Neural cell (in vitro differentiated cells): ENCODE measurements around the gene BTRC. TPM values are rescaled to one million over a fixed set of nuclear protein-coding genes. Genes with fewer than 3 reads are reported as not detected.
"Not testable (repeated sequence)": the region's sequence is repeated elsewhere in the genome, so short reads cannot be mapped to it uniquely, and the experiment has no call there.

ENCODE experiments used
- H2AFZ ChIP-seq: fragments of 200-600, 300-800 bp; sonication (generic), shearing (Covaris generic); 2 replicates; pipeline ENCODE4 v1.6.0; 2014; ENCODE audit warnings: low read depth, mild to moderate bottlenecking, antibody characterized with exemption, low read length, moderate library complexity
- H3F3A ChIP-seq: fragments of 200-600 bp; shearing (Covaris generic); 2 replicates; pipeline ENCODE4 v1.6.1; 2016; ENCODE audit warnings: mild to moderate bottlenecking, moderate library complexity, mixed read lengths, antibody characterized with exemption, low read length; ENCODE audit not compliant: insufficient read depth, poor library complexity, severe bottlenecking
- H3K27ac ChIP-seq: fragments of 200-600, 300-800 bp; sonication (generic), shearing (Covaris generic); 2 replicates; pipeline ENCODE4 v1.5.1; 2014; ENCODE audit warnings: mild to moderate bottlenecking, low read length, moderate library complexity
- H3K27me3 ChIP-seq: fragments of 300-800, 200-600 bp; sonication (generic), shearing (Covaris generic); 2 replicates; pipeline ENCODE4 v1.6.0; 2014; ENCODE audit warnings: mild to moderate bottlenecking, low read depth, low read length, moderate library complexity; ENCODE audit not compliant: insufficient read depth
- H3K36me3 ChIP-seq: fragments of 300-800, 200-600 bp; sonication (generic), shearing (Covaris generic); 2 replicates; pipeline ENCODE4 v1.5.1; 2014; ENCODE audit warnings: mild to moderate bottlenecking, antibody characterized with exemption, low read length, moderate library complexity; ENCODE audit not compliant: insufficient read depth
- H3K4me2 ChIP-seq: fragments of 300-800, 200-600 bp; sonication (generic), shearing (Covaris generic); 2 replicates; pipeline ENCODE4 v1.6.0; 2014; ENCODE audit warnings: mild to moderate bottlenecking, low read length
- H3K4me3 ChIP-seq: fragments of 300-800, 200-600 bp; sonication (generic), shearing (Covaris generic); 2 replicates; pipeline ENCODE4 v1.5.1; 2014; ENCODE audit warnings: mild to moderate bottlenecking, low read length, moderate library complexity
- H3K79me2 ChIP-seq: fragments of 200-600 bp; shearing (Covaris generic); replicated peaks from 2 replicates; pipeline ENCODE4 v1.6.0; 2014; ENCODE audit warnings: mild to moderate bottlenecking, low read length, moderate library complexity; ENCODE audit not compliant: insufficient read depth
- H3K9ac ChIP-seq: fragments of 300-800, 200-600 bp; sonication (generic), shearing (Covaris generic); 2 replicates; pipeline ENCODE4 v1.6.1; 2016; ENCODE audit warnings: mild to moderate bottlenecking, low read length, mixed read lengths
- H3K9me2 ChIP-seq: fragments of 200-600 bp; shearing (Covaris generic); 2 replicates; pipeline ENCODE4 v1.6.1; 2016; ENCODE audit warnings: mild to moderate bottlenecking, low read length, mixed read lengths; ENCODE audit not compliant: insufficient read depth
- H3K9me3 ChIP-seq: fragments of 200-600, 300-800 bp; sonication (generic), shearing (Covaris generic); 2 replicates; pipeline ENCODE4 v1.6.1; 2016; ENCODE audit warnings: mild to moderate bottlenecking, mixed run types, low read length, moderate library complexity, mixed read lengths
- H4K20me1 ChIP-seq: fragments of 200-600 bp; shearing (Covaris generic); 2 replicates; pipeline ENCODE4 v1.6.1; 2016; ENCODE audit warnings: mild to moderate bottlenecking, mixed run types; ENCODE audit not compliant: insufficient read depth
- EP300 ChIP-seq: fragments of 450-650 bp; conservative IDR thresholded peaks from 2 replicates; pipeline ENCODE4 v1.6.1; 2014; ENCODE audit warnings: antibody characterized with exemption, mild to moderate bottlenecking, moderate library complexity; ENCODE audit not compliant: poor library complexity, severe bottlenecking
- EZH2 ChIP-seq: fragments of 200-600, 300-800 bp; shearing (Covaris generic), sonication (generic); IDR thresholded peaks from 2 replicates; pipeline ENCODE4 v1.6.1; 2014; ENCODE audit warnings: antibody characterized with exemption, low read length, borderline replicate concordance, mild to moderate bottlenecking; ENCODE audit not compliant: insufficient read depth, poor library complexity, severe bottlenecking
- MXI1 ChIP-seq: fragments of 450-650 bp; conservative IDR thresholded peaks from 2 replicates; pipeline ENCODE4 v1.6.1; 2014; ENCODE audit warnings: antibody characterized with exemption, mild to moderate bottlenecking; ENCODE audit not compliant: poor library complexity, severe bottlenecking
- POLR2AphosphoS5 ChIP-seq: IDR thresholded peaks from 2 replicates; pipeline ENCODE4 v1.6.1; 2012
- RAD21 ChIP-seq: fragments of 450-650 bp; conservative IDR thresholded peaks from 2 replicates; pipeline ENCODE4 v1.6.1; 2014; ENCODE audit warnings: antibody characterized with exemption, mild to moderate bottlenecking, moderate library complexity
- REST ChIP-seq: IDR thresholded peaks from 2 replicates; pipeline ENCODE4 v1.6.1; 2012; ENCODE audit warnings: borderline replicate concordance
- SMC3 ChIP-seq: fragments of 450-650 bp; conservative IDR thresholded peaks from 2 replicates; pipeline ENCODE4 v1.6.1; 2014; ENCODE audit warnings: antibody characterized with exemption, mild to moderate bottlenecking, moderate library complexity; ENCODE audit not compliant: poor library complexity
- TAF1 ChIP-seq: IDR thresholded peaks from 2 replicates; pipeline ENCODE4 v1.6.1; 2012; ENCODE audit warnings: low read depth
- polyA plus RNA-seq: library from polyadenylated mRNA; depleted of rRNA; stranded (reverse); fragments of >200 nt; gene quantifications from 2 replicates; pipeline ENCODE4 v1.2.3, GENCODE V29; 2014
- TF ChIP-seq, protein P1 (sequence below): fragments of 450-650 bp; IDR thresholded peaks from 2 replicates; pipeline ENCODE4 v1.5.1; 2014; ENCODE audit warnings: antibody characterized with exemption, mild to moderate bottlenecking, moderate library complexity; ENCODE audit not compliant: poor library complexity, severe bottlenecking

The BTRC gene
- polyA plus RNA-seq, 1 donor from 2014 or later: 32.6 TPM

DNA sequence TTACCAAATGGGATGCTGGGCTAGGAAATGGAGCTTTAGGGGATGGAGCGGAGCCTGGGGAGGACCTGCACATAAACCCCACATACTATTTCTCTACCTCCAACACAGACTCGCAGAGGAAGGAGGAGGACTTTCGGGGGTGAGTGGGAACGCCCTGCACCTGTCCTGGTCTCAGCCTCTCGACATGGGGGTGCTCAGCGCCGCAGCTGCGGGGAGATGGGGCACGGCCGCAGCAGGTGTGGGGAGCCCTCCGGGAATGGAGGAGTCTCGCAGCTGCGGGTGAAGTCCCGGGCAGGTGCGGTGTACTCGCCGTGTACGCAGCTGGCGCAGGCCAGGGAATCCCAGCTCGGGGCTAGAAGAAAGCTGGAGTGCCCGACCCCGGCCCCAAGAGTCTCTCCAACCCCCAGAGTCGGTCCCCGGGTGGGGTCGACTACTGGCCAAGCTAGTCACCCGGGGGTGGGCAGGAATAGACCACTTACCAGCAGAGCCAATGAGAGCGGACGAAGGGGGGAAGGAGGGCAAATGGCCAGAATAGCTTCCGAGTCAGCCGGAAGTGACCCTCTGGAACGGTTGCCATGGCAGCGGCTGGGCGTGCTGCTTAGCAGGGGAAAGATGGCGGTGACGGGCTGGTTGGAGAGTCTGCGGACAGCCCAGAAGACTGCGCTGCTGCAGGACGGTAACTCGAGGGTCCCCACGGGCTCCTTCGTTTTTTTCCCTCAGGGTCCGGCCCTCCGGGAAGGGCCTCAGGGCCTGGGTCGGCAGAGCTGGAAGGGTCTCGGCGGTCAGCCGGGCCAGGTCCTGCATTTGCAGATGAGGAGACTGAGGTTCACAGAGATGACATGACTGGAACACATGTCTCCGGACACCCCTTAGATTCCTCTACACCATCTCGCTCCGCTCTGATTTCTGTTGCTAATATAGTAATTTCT lies 234.0 kb downstream of the BTRC start, which contains the start of the genes DPCD and POLL:
TSS of gene DPCD (plus strand) at position 597 of the 929 bp plus-strand sequence. CDS start at position 613, 16 bp downstream.
TSS of gene POLL (minus strand) at position 533 of the 929 bp plus-strand sequence. CDS start 897 bp downstream, outside the sequence.
- TF ChIP-seq POLR2AphosphoS5 (peak; percentile 71), REST (no peak), TAF1 (peak; percentile 64), MXI1 (peak; percentile 95)
- Histone ChIP-seq H3K4me3 (peak within 1 kb of the TSS; percentile 92), H2AFZ (peak within 1 kb of the TSS; percentile 99), H3K4me2 (peak within 1 kb of the TSS; percentile 84), H3F3A (no peaks in the 10 kb centered on the region), H3K79me2 (peaks cover 17% of the 10 kb centered on the region), H3K9ac (peak within 1 kb of the TSS; percentile 85), H3K9me3 (no peaks in the 10 kb centered on the region), H3K9me2 (no peaks in the 10 kb centered on the region), H3K27me3 (no peaks in the 10 kb centered on the region), H4K20me1 (no peaks in the 10 kb centered on the region), H3K27ac (peak within 1 kb of the TSS; percentile 48), H3K36me3 (no peaks in the 10 kb centered on the region)

DNA sequence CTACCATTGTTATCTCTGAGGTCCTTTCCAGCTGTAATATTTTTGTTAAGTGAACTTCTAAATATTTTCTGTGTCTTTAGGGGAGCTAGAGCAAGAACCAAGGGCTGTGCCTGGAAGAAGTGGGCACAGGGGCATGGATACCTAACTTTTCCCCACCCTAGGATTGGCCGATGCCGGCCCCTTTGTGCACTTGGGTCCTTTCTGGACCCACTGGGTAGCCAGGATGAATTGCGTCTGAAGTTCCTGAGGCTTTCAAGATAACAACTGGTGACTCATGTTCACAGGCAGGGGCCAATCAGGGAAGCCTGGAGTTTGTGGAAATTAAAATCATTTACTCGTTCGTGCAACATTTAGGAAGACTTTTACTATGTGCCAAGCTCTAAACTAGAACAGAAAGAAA lies 234.9 kb downstream of the BTRC start:
- H4K20me1 ChIP-seq: no peaks in the 10 kb centered on the region
- H3K9me3 ChIP-seq: no peaks in the 10 kb centered on the region
- H3K27me3 ChIP-seq: no peaks in the 10 kb centered on the region
- no peak overlapping the region for H3K27ac ChIP-seq
- H3K36me3 ChIP-seq: no peaks in the 10 kb centered on the region
- H3K4me2 ChIP-seq: peak overlapping the region; percentile 84
- H3F3A ChIP-seq: no peaks in the 10 kb centered on the region
- peak overlapping the region; percentile 85 for H3K9ac ChIP-seq
- H3K79me2 ChIP-seq: peaks cover 17% of the 10 kb centered on the region
- TF ChIP-seq POLR2AphosphoS5 (no peak), TAF1 (no peak), SMC3 (no peak), REST (no peak), RAD21 (no peak), EP300 (no peak), MXI1 (no peak), EZH2 (no peak)
- TF ChIP-seq, protein P1, sequence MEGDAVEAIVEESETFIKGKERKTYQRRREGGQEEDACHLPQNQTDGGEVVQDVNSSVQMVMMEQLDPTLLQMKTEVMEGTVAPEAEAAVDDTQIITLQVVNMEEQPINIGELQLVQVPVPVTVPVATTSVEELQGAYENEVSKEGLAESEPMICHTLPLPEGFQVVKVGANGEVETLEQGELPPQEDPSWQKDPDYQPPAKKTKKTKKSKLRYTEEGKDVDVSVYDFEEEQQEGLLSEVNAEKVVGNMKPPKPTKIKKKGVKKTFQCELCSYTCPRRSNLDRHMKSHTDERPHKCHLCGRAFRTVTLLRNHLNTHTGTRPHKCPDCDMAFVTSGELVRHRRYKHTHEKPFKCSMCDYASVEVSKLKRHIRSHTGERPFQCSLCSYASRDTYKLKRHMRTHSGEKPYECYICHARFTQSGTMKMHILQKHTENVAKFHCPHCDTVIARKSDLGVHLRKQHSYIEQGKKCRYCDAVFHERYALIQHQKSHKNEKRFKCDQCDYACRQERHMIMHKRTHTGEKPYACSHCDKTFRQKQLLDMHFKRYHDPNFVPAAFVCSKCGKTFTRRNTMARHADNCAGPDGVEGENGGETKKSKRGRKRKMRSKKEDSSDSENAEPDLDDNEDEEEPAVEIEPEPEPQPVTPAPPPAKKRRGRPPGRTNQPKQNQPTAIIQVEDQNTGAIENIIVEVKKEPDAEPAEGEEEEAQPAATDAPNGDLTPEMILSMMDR: no peak
- peak overlapping the region; percentile 99 for H2AFZ ChIP-seq
- no peaks in the 10 kb centered on the region for H3K9me2 ChIP-seq
- H3K4me3 ChIP-seq: peak overlapping the region; percentile 92

DNA sequence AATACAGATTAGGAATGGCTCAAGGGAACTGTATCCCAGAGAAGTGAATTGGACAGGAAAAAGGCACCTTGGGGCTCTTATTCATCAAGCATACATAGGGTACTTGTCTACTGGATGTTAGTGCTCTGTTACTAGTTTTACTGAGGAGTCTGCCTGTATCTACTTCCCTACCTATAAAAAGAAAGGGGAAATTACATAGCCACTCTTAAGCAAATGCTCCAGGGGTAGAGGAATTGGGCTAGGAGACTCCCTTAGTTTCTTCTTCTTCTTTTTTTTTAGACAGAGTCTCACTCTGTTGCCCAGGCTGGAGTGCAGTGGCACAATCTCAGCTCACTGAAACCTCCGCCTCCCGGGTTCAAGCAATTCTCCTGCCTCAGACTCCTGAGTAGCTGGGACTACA lies 239.4 kb downstream of the BTRC start:
- not testable (repeated sequence) for H3K9me3 ChIP-seq, H3K9me2 ChIP-seq, H3K9ac ChIP-seq, H3K4me3 ChIP-seq, H3K36me3 ChIP-seq, H3K4me2 ChIP-seq, H3K79me2 ChIP-seq, H4K20me1 ChIP-seq, H2AFZ ChIP-seq, H3F3A ChIP-seq, H3K27ac ChIP-seq, H3K27me3 ChIP-seq
